Neural cell (in vitro differentiated cells): ENCODE results near the gene CYP4A22. TPM values are rescaled to one million over a fixed set of nuclear protein-coding genes. Genes with fewer than 3 reads are reported as not detected.
"Not testable (repeated sequence)": the region's sequence is repeated elsewhere in the genome, so short reads cannot be mapped to it uniquely, and the experiment has no call there.

Experiments
- H2AFZ ChIP-seq: fragments of 200-600, 300-800 bp; sonication (generic), shearing (Covaris generic); 2 replicates; pipeline ENCODE4 v1.6.0; 2014; ENCODE audit warnings: low read depth, mild to moderate bottlenecking, antibody characterized with exemption, low read length, moderate library complexity
- H3F3A ChIP-seq: fragments of 200-600 bp; shearing (Covaris generic); 2 replicates; pipeline ENCODE4 v1.6.1; 2016; ENCODE audit warnings: mild to moderate bottlenecking, moderate library complexity, mixed read lengths, antibody characterized with exemption, low read length; ENCODE audit not compliant: insufficient read depth, poor library complexity, severe bottlenecking
- H3K27ac ChIP-seq: fragments of 200-600, 300-800 bp; sonication (generic), shearing (Covaris generic); 2 replicates; pipeline ENCODE4 v1.5.1; 2014; ENCODE audit warnings: mild to moderate bottlenecking, low read length, moderate library complexity
- H3K27me3 ChIP-seq: fragments of 300-800, 200-600 bp; sonication (generic), shearing (Covaris generic); 2 replicates; pipeline ENCODE4 v1.6.0; 2014; ENCODE audit warnings: mild to moderate bottlenecking, low read depth, low read length, moderate library complexity; ENCODE audit not compliant: insufficient read depth
- H3K36me3 ChIP-seq: fragments of 300-800, 200-600 bp; sonication (generic), shearing (Covaris generic); 2 replicates; pipeline ENCODE4 v1.5.1; 2014; ENCODE audit warnings: mild to moderate bottlenecking, antibody characterized with exemption, low read length, moderate library complexity; ENCODE audit not compliant: insufficient read depth
- H3K4me2 ChIP-seq: fragments of 300-800, 200-600 bp; sonication (generic), shearing (Covaris generic); 2 replicates; pipeline ENCODE4 v1.6.0; 2014; ENCODE audit warnings: mild to moderate bottlenecking, low read length
- H3K4me3 ChIP-seq: fragments of 300-800, 200-600 bp; sonication (generic), shearing (Covaris generic); 2 replicates; pipeline ENCODE4 v1.5.1; 2014; ENCODE audit warnings: mild to moderate bottlenecking, low read length, moderate library complexity
- H3K79me2 ChIP-seq: fragments of 200-600 bp; shearing (Covaris generic); replicated peaks from 2 replicates; pipeline ENCODE4 v1.6.0; 2014; ENCODE audit warnings: mild to moderate bottlenecking, low read length, moderate library complexity; ENCODE audit not compliant: insufficient read depth
- H3K9ac ChIP-seq: fragments of 300-800, 200-600 bp; sonication (generic), shearing (Covaris generic); 2 replicates; pipeline ENCODE4 v1.6.1; 2016; ENCODE audit warnings: mild to moderate bottlenecking, low read length, mixed read lengths
- H3K9me2 ChIP-seq: fragments of 200-600 bp; shearing (Covaris generic); 2 replicates; pipeline ENCODE4 v1.6.1; 2016; ENCODE audit warnings: mild to moderate bottlenecking, low read length, mixed read lengths; ENCODE audit not compliant: insufficient read depth
- H3K9me3 ChIP-seq: fragments of 200-600, 300-800 bp; sonication (generic), shearing (Covaris generic); 2 replicates; pipeline ENCODE4 v1.6.1; 2016; ENCODE audit warnings: mild to moderate bottlenecking, mixed run types, low read length, moderate library complexity, mixed read lengths
- H4K20me1 ChIP-seq: fragments of 200-600 bp; shearing (Covaris generic); 2 replicates; pipeline ENCODE4 v1.6.1; 2016; ENCODE audit warnings: mild to moderate bottlenecking, mixed run types; ENCODE audit not compliant: insufficient read depth
- EP300 ChIP-seq: fragments of 450-650 bp; conservative IDR thresholded peaks from 2 replicates; pipeline ENCODE4 v1.6.1; 2014; ENCODE audit warnings: antibody characterized with exemption, mild to moderate bottlenecking, moderate library complexity; ENCODE audit not compliant: poor library complexity, severe bottlenecking
- EZH2 ChIP-seq: fragments of 200-600, 300-800 bp; shearing (Covaris generic), sonication (generic); IDR thresholded peaks from 2 replicates; pipeline ENCODE4 v1.6.1; 2014; ENCODE audit warnings: antibody characterized with exemption, low read length, borderline replicate concordance, mild to moderate bottlenecking; ENCODE audit not compliant: insufficient read depth, poor library complexity, severe bottlenecking
- MXI1 ChIP-seq: fragments of 450-650 bp; conservative IDR thresholded peaks from 2 replicates; pipeline ENCODE4 v1.6.1; 2014; ENCODE audit warnings: antibody characterized with exemption, mild to moderate bottlenecking; ENCODE audit not compliant: poor library complexity, severe bottlenecking
- POLR2AphosphoS5 ChIP-seq: IDR thresholded peaks from 2 replicates; pipeline ENCODE4 v1.6.1; 2012
- RAD21 ChIP-seq: fragments of 450-650 bp; conservative IDR thresholded peaks from 2 replicates; pipeline ENCODE4 v1.6.1; 2014; ENCODE audit warnings: antibody characterized with exemption, mild to moderate bottlenecking, moderate library complexity
- SMC3 ChIP-seq: fragments of 450-650 bp; conservative IDR thresholded peaks from 2 replicates; pipeline ENCODE4 v1.6.1; 2014; ENCODE audit warnings: antibody characterized with exemption, mild to moderate bottlenecking, moderate library complexity; ENCODE audit not compliant: poor library complexity
- TAF1 ChIP-seq: IDR thresholded peaks from 2 replicates; pipeline ENCODE4 v1.6.1; 2012; ENCODE audit warnings: low read depth
- polyA plus RNA-seq: library from polyadenylated mRNA; depleted of rRNA; stranded (reverse); fragments of >200 nt; gene quantifications from 2 replicates; pipeline ENCODE4 v1.2.3, GENCODE V29; 2014
- TF ChIP-seq, protein P1 (sequence below): IDR thresholded peaks from 2 replicates; pipeline ENCODE4 v1.6.1; 2012; ENCODE audit warnings: borderline replicate concordance
- TF ChIP-seq, protein P2 (sequence below): fragments of 450-650 bp; IDR thresholded peaks from 2 replicates; pipeline ENCODE4 v1.5.1; 2014; ENCODE audit warnings: antibody characterized with exemption, mild to moderate bottlenecking, moderate library complexity; ENCODE audit not compliant: poor library complexity, severe bottlenecking

Gene CYP4A22
- polyA plus RNA-seq, 1 donor from 2014 or later, result not detected

DNA sequence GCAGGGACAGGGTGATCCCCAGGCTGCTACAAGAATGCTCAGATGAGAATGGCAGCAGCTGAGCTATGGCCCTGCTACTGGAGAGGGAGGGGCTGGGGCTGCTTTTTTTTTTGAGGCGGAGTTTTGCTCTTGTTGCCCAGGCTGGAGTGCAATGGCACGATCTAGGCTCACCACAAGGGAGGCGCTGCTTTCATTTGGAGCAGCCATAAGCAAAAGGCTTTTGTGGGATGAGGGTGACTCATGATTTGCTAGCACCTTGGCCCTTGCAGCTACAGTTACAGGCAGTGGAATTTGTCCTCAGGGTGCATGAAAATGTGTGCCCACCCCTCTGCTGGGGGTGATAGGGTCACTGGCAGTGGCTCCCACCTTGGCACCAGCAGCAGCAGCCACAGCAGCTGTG is 32.4 kb upstream of the CYP4A22 start:
- H3K36me3 ChIP-seq, result no peaks in the 10 kb centered on the region
- H3K4me2 ChIP-seq, result no peak overlapping the region
- H3F3A ChIP-seq, result no peaks in the 10 kb centered on the region
- H2AFZ ChIP-seq, result no peak overlapping the region
- no peak overlapping the region for H3K9ac ChIP-seq
- H3K9me3 ChIP-seq, result no peaks in the 10 kb centered on the region
- H3K27me3 ChIP-seq, result no peaks in the 10 kb centered on the region
- no peak overlapping the region for H3K27ac ChIP-seq
- H4K20me1 ChIP-seq, result no peaks in the 10 kb centered on the region
- H3K9me2 ChIP-seq, result no peaks in the 10 kb centered on the region
- TF ChIP-seq, protein P1, sequence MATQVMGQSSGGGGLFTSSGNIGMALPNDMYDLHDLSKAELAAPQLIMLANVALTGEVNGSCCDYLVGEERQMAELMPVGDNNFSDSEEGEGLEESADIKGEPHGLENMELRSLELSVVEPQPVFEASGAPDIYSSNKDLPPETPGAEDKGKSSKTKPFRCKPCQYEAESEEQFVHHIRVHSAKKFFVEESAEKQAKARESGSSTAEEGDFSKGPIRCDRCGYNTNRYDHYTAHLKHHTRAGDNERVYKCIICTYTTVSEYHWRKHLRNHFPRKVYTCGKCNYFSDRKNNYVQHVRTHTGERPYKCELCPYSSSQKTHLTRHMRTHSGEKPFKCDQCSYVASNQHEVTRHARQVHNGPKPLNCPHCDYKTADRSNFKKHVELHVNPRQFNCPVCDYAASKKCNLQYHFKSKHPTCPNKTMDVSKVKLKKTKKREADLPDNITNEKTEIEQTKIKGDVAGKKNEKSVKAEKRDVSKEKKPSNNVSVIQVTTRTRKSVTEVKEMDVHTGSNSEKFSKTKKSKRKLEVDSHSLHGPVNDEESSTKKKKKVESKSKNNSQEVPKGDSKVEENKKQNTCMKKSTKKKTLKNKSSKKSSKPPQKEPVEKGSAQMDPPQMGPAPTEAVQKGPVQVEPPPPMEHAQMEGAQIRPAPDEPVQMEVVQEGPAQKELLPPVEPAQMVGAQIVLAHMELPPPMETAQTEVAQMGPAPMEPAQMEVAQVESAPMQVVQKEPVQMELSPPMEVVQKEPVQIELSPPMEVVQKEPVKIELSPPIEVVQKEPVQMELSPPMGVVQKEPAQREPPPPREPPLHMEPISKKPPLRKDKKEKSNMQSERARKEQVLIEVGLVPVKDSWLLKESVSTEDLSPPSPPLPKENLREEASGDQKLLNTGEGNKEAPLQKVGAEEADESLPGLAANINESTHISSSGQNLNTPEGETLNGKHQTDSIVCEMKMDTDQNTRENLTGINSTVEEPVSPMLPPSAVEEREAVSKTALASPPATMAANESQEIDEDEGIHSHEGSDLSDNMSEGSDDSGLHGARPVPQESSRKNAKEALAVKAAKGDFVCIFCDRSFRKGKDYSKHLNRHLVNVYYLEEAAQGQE, result no peak
- TF ChIP-seq EZH2 (no peak), TAF1 (no peak), EP300 (no peak), SMC3 (no peak), MXI1 (no peak), RAD21 (no peak), POLR2AphosphoS5 (no peak)
- TF ChIP-seq, protein P2, sequence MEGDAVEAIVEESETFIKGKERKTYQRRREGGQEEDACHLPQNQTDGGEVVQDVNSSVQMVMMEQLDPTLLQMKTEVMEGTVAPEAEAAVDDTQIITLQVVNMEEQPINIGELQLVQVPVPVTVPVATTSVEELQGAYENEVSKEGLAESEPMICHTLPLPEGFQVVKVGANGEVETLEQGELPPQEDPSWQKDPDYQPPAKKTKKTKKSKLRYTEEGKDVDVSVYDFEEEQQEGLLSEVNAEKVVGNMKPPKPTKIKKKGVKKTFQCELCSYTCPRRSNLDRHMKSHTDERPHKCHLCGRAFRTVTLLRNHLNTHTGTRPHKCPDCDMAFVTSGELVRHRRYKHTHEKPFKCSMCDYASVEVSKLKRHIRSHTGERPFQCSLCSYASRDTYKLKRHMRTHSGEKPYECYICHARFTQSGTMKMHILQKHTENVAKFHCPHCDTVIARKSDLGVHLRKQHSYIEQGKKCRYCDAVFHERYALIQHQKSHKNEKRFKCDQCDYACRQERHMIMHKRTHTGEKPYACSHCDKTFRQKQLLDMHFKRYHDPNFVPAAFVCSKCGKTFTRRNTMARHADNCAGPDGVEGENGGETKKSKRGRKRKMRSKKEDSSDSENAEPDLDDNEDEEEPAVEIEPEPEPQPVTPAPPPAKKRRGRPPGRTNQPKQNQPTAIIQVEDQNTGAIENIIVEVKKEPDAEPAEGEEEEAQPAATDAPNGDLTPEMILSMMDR, result no peak
- no peak overlapping the region for H3K4me3 ChIP-seq
- no peaks in the 10 kb centered on the region for H3K79me2 ChIP-seq

DNA sequence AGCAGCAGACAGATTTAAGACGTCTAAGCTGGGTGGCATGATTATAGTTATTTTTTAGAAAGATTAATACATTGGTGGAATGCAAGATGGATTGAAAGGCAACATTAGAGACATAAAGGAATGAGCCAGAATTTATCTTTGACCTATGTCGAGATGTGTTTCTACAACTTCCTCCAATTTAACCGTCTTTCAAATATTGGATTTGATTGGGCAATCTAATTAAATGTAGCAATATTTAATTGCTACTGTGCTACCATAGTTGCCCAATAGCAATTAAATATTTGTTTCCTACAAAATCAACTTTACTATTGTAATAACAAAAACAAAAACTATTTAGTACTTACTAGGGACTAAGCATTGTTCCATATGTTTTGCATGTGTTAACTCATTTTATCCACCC is 30.4 kb upstream of the CYP4A22 start:
- H3K27ac ChIP-seq, result no peak overlapping the region
- no peaks in the 10 kb centered on the region for H3K9me3 ChIP-seq
- no peaks in the 10 kb centered on the region for H3F3A ChIP-seq
- no peak overlapping the region for H2AFZ ChIP-seq
- TF ChIP-seq TAF1, result no peak
- TF ChIP-seq, protein P2, result no peak
- no peak for TF ChIP-seq SMC3
- TF ChIP-seq, protein P1, result no peak
- no peak for TF ChIP-seq EP300
- TF ChIP-seq EZH2, result no peak
- TF ChIP-seq POLR2AphosphoS5, result no peak
- TF ChIP-seq MXI1, result no peak
- TF ChIP-seq RAD21, result no peak
- no peaks in the 10 kb centered on the region for H3K79me2 ChIP-seq
- H3K36me3 ChIP-seq, result no peaks in the 10 kb centered on the region
- no peaks in the 10 kb centered on the region for H3K9me2 ChIP-seq
- H4K20me1 ChIP-seq, result no peaks in the 10 kb centered on the region
- no peak overlapping the region for H3K4me2 ChIP-seq
- no peak overlapping the region for H3K9ac ChIP-seq
- H3K4me3 ChIP-seq, result no peak overlapping the region
- H3K27me3 ChIP-seq, result no peaks in the 10 kb centered on the region

DNA sequence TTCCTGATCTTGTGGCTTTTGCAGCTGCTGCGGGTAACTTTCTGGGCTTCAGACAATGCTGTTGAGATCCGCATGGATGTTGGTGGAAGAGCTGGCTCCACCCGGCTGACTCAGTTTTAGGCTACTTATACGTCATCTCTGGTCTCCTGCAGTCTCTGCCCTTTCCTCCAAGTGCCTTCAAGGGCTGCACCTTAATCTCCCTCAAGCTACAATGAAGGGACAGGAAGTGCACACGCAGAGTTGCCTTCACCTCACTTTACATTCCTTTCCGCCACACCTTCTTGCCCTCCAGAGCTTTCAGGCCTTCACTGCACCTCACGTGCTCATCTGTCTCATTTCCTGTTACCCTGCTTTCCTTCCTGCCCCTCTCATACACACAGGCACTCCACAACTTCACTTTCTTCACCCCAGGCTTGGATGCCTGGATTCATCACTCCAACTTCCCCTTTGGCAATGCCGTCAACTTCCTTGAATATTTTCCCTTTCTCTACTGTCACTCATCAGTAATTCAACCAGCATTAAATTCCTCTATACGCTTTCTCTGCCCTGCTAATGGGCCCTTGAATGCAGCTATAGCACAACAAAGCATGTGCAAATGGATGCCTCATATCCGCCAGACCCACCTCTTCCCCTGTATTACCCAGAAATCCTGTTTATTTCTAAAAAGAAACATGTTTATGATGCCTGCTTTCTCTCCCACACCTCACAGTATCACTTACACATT is 29.2 kb upstream of the CYP4A22 start:
- not testable (repeated sequence) for H3K4me3 ChIP-seq, H3K36me3 ChIP-seq, H3K4me2 ChIP-seq, H3K9me3 ChIP-seq, H3K79me2 ChIP-seq, H4K20me1 ChIP-seq, H3K9ac ChIP-seq, H2AFZ ChIP-seq, H3K27ac ChIP-seq, H3F3A ChIP-seq, H3K27me3 ChIP-seq, H3K9me2 ChIP-seq
